Neural progenitor cell (in vitro differentiated cells): ENCODE results near the gene GFY. TPM values are rescaled to one million over a fixed set of nuclear protein-coding genes. Genes with fewer than 3 reads are reported as not detected.

Experiments used
- DNase-seq: peaks from one replicate; pipeline ENCODE4 v3.0.0-alpha.2; 2016; ENCODE audit warnings: low spot score
- H2AFZ ChIP-seq: fragments of 200-600 bp; sonication (generic); replicated peaks from 2 replicates; pipeline ENCODE4 v1.6.1; 2016; ENCODE audit warnings: antibody characterized with exemption
- H3F3A ChIP-seq: fragments of 200-600 bp; sonication (generic); 2 replicates; pipeline ENCODE4 v1.6.1; 2016; ENCODE audit warnings: antibody characterized with exemption, low read depth
- H3K27ac ChIP-seq: fragments of 200-600 bp; sonication (generic); 2 replicates; pipeline ENCODE4 v1.5.1; 2016; ENCODE audit warnings: mild to moderate bottlenecking
- H3K27me3 ChIP-seq: fragments of 200-600 bp; sonication (generic); 2 replicates; pipeline ENCODE4 v1.6.1; 2016; ENCODE audit warnings: mild to moderate bottlenecking, moderate library complexity
- H3K36me3 ChIP-seq: fragments of 200-600 bp; sonication (generic); 2 replicates; pipeline ENCODE4 v1.5.1; 2016
- H3K4me1 ChIP-seq: fragments of 200-600 bp; sonication (generic); 2 replicates; pipeline ENCODE4 v1.6.1; 2016; ENCODE audit warnings: mixed run types
- H3K4me2 ChIP-seq: fragments of 200-600 bp; sonication (generic); 2 replicates; pipeline ENCODE4 v1.6.1; 2016
- H3K4me3 ChIP-seq: fragments of 200-600 bp; sonication (generic); 2 replicates; pipeline ENCODE4 v1.5.1; 2016
- H3K79me2 ChIP-seq: fragments of 200-600 bp; sonication (generic); 2 replicates; pipeline ENCODE4 v1.6.1; 2016; ENCODE audit warnings: low read depth
- H3K9ac ChIP-seq: fragments of 200-600 bp; sonication (generic); 2 replicates; pipeline ENCODE4 v1.6.1; 2016
- H3K9me3 ChIP-seq: fragments of 200-600 bp; sonication (generic); 2 replicates; pipeline ENCODE4 v1.5.1; 2016; ENCODE audit warnings: low read depth
- H4K20me1 ChIP-seq: fragments of 200-600 bp; sonication (generic); 2 replicates; pipeline ENCODE4 v1.6.1; 2016; ENCODE audit warnings: low read depth
- H3K27ac Mint-ChIP-seq: 3 replicates; pipeline ENCODE4 v1.8.0; 2021; ENCODE audit warnings: mixed read lengths
- H3K27me3 Mint-ChIP-seq: 2 replicates; pipeline ENCODE4 v1.8.0; 2022; ENCODE audit warnings: low read depth, mild to moderate bottlenecking, inconsistent platforms, moderate library complexity, mixed read lengths; ENCODE audit not compliant: insufficient read depth
- H3K36me3 Mint-ChIP-seq: 3 replicates; pipeline ENCODE4 v1.8.0; 2021; ENCODE audit warnings: mixed read lengths
- H3K4me1 Mint-ChIP-seq: 3 replicates; pipeline ENCODE4 v1.8.0; 2021; ENCODE audit warnings: mixed read lengths
- H3K4me3 Mint-ChIP-seq: 3 replicates; pipeline ENCODE4 v1.8.0; 2021; ENCODE audit warnings: mild to moderate bottlenecking, moderate library complexity, mixed read lengths
- H3K9me3 Mint-ChIP-seq: 3 replicates; pipeline ENCODE4 v1.8.0; 2020; ENCODE audit warnings: mixed read lengths
- EZH2 ChIP-seq: fragments of 200-600 bp; sonication (generic); IDR thresholded peaks from 2 replicates; pipeline ENCODE4 v1.6.1; 2017; ENCODE audit warnings: antibody characterized with exemption, mild to moderate bottlenecking, moderate library complexity
- EZH2phosphoT487 ChIP-seq: fragments of 200-600 bp; sonication (generic); IDR thresholded peaks from 2 replicates; pipeline ENCODE4 v1.6.1; 2017; ENCODE audit warnings: antibody characterized with exemption
- total RNA-seq: library from RNA; depleted of rRNA; stranded (reverse); fragments of >200 nt; gene quantifications from 2 replicates; pipeline ENCODE4 v1.2.3, GENCODE V29; 2015; ENCODE audit warnings: low replicate concordance
- TF ChIP-seq, protein P1 (sequence below): fragments of 200-600 bp; sonication (generic); IDR thresholded peaks from 2 replicates; pipeline ENCODE4 v1.5.1; 2017; ENCODE audit warnings: antibody characterized with exemption, mild to moderate bottlenecking

GFY gene
- total RNA-seq, 1 donor from 2014 or later, result not detected

- no peaks in the 10 kb centered on the region for H3K9me3 Mint-ChIP-seq
- Histone ChIP-seq H3K9ac (peak within 1 kb of the TSS; percentile 84), H3K79me2 (peaks cover 42% of the 10 kb centered on the region), H4K20me1 (peaks cover 5% of the 10 kb centered on the region), H3K9me3 (no peaks in the 10 kb centered on the region), H3K27me3 (no peaks in the 10 kb centered on the region), H2AFZ (peak within 1 kb of the TSS; percentile 55), H3F3A (peaks cover 42% of the 10 kb centered on the region), H3K27ac (peak within 1 kb of the TSS; percentile 74), H3K4me1 (peaks cover 11% of the 10 kb centered on the region), H3K4me3 (peak within 1 kb of the TSS; percentile 89), H3K4me2 (peak within 1 kb of the TSS; percentile 92), H3K36me3 (no peaks in the 10 kb centered on the region)
- peak within 1 kb of the TSS; percentile 65 for H3K27ac Mint-ChIP-seq
- peak within 1 kb of the TSS; percentile 97 for H3K4me3 Mint-ChIP-seq
- TF ChIP-seq EZH2 (no peak), EZH2phosphoT487 (no peak)
- TF ChIP-seq, protein P1, sequence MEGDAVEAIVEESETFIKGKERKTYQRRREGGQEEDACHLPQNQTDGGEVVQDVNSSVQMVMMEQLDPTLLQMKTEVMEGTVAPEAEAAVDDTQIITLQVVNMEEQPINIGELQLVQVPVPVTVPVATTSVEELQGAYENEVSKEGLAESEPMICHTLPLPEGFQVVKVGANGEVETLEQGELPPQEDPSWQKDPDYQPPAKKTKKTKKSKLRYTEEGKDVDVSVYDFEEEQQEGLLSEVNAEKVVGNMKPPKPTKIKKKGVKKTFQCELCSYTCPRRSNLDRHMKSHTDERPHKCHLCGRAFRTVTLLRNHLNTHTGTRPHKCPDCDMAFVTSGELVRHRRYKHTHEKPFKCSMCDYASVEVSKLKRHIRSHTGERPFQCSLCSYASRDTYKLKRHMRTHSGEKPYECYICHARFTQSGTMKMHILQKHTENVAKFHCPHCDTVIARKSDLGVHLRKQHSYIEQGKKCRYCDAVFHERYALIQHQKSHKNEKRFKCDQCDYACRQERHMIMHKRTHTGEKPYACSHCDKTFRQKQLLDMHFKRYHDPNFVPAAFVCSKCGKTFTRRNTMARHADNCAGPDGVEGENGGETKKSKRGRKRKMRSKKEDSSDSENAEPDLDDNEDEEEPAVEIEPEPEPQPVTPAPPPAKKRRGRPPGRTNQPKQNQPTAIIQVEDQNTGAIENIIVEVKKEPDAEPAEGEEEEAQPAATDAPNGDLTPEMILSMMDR, result no peak
- peak; percentile 98 for DNase-seq
- peaks cover 12% of the 10 kb centered on the region for H3K36me3 Mint-ChIP-seq
- H3K4me1 Mint-ChIP-seq, result peaks cover 26% of the 10 kb centered on the region
- H3K27me3 Mint-ChIP-seq, result peaks cover 9% of the 10 kb centered on the region
These were observed 26.4 kb downstream of the GFY start, which contains the start of gene PIH1D1 for GRCh38 chr19:49451430-49452181. TSS of gene PIH1D1 (minus strand) at chr19:49451814. CDS start at chr19:49451574, 240 bp downstream.

DNA sequence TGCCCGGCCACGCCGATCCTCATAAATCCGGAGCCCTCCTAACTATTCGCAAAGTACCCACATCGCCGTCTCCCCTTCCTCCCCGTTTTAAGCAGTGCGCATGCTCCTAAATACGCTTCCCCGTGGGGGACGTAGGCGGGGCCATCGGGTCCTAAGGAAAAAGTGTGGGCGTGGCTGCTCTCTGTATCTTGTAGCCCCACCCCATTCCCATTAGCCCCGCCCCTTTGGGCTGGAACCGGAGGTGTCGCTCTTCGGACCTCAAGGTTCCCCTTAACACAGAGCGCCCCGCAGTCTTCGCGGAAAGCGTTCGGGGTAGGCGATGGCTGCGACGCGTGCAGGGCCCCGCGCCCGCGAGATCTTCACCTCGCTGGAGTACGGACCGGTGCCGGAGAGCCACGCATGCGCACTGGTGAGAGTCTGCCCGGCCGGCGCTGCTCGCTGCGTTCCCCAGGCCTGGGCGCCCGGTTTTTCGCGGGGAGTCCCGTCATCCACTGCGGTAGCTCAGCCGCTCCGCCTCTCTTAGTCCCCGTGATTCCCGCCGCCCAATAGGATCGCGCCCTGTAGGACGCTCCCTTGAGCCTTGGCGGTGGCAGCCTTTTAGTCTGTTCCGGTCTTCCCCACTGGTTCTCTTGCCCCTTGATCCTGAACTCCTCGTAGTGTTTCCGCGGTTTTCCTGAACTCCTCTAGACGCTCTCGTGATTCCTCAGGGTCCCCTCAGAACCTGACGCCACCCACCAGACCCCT, 28.0 kb downstream of the GFY start, which contains the start of gene ALDH16A1:
ALDH16A1 (plus strand) TSS at position 213 of the 744 bp plus-strand sequence; CDS start at position 320, 107 bp downstream.
- H3K27ac Mint-ChIP-seq, result peak within 1 kb of the TSS; percentile 98
- H3K4me3 ChIP-seq, result peak within 1 kb of the TSS; percentile 72
- peak within 1 kb of the TSS; percentile 91 for H3K4me2 ChIP-seq
- H4K20me1 ChIP-seq, result peaks cover 5% of the 10 kb centered on the region
- H3K4me1 Mint-ChIP-seq, result peaks cover 26% of the 10 kb centered on the region
- peak; percentile 99 for DNase-seq
- TF ChIP-seq EZH2, result no peak
- TF ChIP-seq EZH2phosphoT487, result no peak
- TF ChIP-seq, protein P1, result no peak
- H3K27me3 Mint-ChIP-seq, result peaks cover 8% of the 10 kb centered on the region
- H3K9ac ChIP-seq, result peak within 1 kb of the TSS; percentile 84
- H3K9me3 ChIP-seq, result no peaks in the 10 kb centered on the region
- no peaks in the 10 kb centered on the region for H3K27me3 ChIP-seq
- H3K36me3 ChIP-seq, result no peaks in the 10 kb centered on the region
- peak within 1 kb of the TSS; percentile 97 for H3K4me3 Mint-ChIP-seq
- no peaks in the 10 kb centered on the region for H3K9me3 Mint-ChIP-seq
- H3K27ac ChIP-seq, result peak within 1 kb of the TSS; percentile 80
- peaks cover 13% of the 10 kb centered on the region for H3K36me3 Mint-ChIP-seq
- peak within 1 kb of the TSS; percentile 55 for H2AFZ ChIP-seq
- H3K4me1 ChIP-seq, result peaks cover 11% of the 10 kb centered on the region
- peaks cover 42% of the 10 kb centered on the region for H3K79me2 ChIP-seq
- peaks cover 32% of the 10 kb centered on the region for H3F3A ChIP-seq

- Histone ChIP-seq H4K20me1 (no peaks in the 10 kb centered on the region), H3F3A (peaks cover 27% of the 10 kb centered on the region), H3K27ac (peak overlapping the region; percentile 80), H3K36me3 (no peaks in the 10 kb centered on the region), H3K4me3 (peak overlapping the region; percentile 72), H3K9me3 (no peaks in the 10 kb centered on the region), H3K27me3 (no peaks in the 10 kb centered on the region), H2AFZ (peak overlapping the region; percentile 55), H3K79me2 (peaks cover 42% of the 10 kb centered on the region), H3K9ac (peak overlapping the region; percentile 84), H3K4me2 (peak overlapping the region; percentile 91), H3K4me1 (peaks cover 11% of the 10 kb centered on the region)
- TF ChIP-seq EZH2, result no peak
- no peak for TF ChIP-seq EZH2phosphoT487
- TF ChIP-seq, protein P1, result no peak
- Mint-ChIP-seq H3K27ac (peak overlapping the region; percentile 98), H3K36me3 (peaks cover 10% of the 10 kb centered on the region), H3K4me3 (peak overlapping the region; percentile 97), H3K4me1 (peaks cover 22% of the 10 kb centered on the region), H3K9me3 (no peaks in the 10 kb centered on the region), H3K27me3 (peaks cover 5% of the 10 kb centered on the region)
- no peak for DNase-seq
These were observed 28.6 kb downstream of the GFY start for GRCh38 chr19:49453757-49454240.
